ENCODE data around the gene CCDC194.

- no peak for TF ChIP-seq ZNF626 (tag by site-specific recombination; IDR thresholded peaks at IDR 0.05)
- no peak for TF ChIP-seq BCL11A (tag by site-specific recombination; IDR thresholded peaks at IDR 0.05; ENCODE audit: low read depth)
- TF ChIP-seq REST (tag by site-specific recombination; IDR thresholded peaks at IDR 0.05), result no peak
- TF ChIP-seq ZNF747 (tag by site-specific recombination; IDR thresholded peaks at IDR 0.05), result no peak
- TF ChIP-seq ZNF664 (tag by site-specific recombination; IDR thresholded peaks at IDR 0.05), result no peak
- no peak for TF ChIP-seq ZNF266 (tag by site-specific recombination; IDR thresholded peaks at IDR 0.05; ENCODE audit: low read depth)
- no peak for TF ChIP-seq IKZF3 (tag by site-specific recombination; IDR thresholded peaks at IDR 0.05)
- TF ChIP-seq ZNF549 (tag by site-specific recombination; IDR thresholded peaks at IDR 0.05), result no peak
- TF ChIP-seq GLI2 (tag by site-specific recombination; IDR thresholded peaks at IDR 0.05; ENCODE audit: borderline replicate concordance, low read depth), result no peak
- no peak for TF ChIP-seq ZBTB21 (tag by site-specific recombination; IDR thresholded peaks at IDR 0.05)
- no peak for TF ChIP-seq CTCF (tag by site-specific recombination; IDR thresholded peaks at IDR 0.05)
These were observed 4.7 kb downstream of the CCDC194 start for GRCh38 chr19:17389288-17389687.
